ENCODE data around the gene CLTC.
"Not testable (repeated sequence)": the region's sequence is repeated elsewhere in the genome, so short reads cannot be mapped to it uniquely, and the experiment has no call there.

The CLTC gene

GRCh38 chr17:59633658-59634359, 14.1 kb downstream of the CLTC start:
- no peak for DNase-seq

GRCh38 chr17:59634632-59635541, 15.2 kb downstream of the CLTC start:
- DNase-seq, result no peak

- DNase-seq, result no peak
These were observed 18.1 kb downstream of the CLTC start for GRCh38 chr17:59637611-59638310.

DNA sequence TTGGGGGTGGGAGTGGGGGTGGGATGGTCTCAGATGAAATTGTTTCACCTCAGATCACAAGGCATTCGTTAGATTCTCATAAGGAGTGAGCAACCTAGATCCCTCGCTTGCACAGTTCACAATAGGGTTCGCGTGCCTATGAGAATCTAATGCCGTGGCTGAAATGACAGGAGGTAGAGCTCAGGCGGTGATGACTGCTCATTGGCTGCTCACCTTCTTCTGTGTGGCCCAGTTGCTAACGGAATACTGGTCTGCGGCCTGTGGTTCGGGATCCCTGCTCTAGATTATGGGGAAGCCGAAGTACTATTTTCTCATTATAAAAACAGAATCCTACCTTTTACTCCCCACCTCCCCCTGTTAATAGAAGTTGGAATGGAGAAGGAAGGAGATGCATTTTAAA, 18.9 kb downstream of the CLTC start:
- no peak for DNase-seq

DNA sequence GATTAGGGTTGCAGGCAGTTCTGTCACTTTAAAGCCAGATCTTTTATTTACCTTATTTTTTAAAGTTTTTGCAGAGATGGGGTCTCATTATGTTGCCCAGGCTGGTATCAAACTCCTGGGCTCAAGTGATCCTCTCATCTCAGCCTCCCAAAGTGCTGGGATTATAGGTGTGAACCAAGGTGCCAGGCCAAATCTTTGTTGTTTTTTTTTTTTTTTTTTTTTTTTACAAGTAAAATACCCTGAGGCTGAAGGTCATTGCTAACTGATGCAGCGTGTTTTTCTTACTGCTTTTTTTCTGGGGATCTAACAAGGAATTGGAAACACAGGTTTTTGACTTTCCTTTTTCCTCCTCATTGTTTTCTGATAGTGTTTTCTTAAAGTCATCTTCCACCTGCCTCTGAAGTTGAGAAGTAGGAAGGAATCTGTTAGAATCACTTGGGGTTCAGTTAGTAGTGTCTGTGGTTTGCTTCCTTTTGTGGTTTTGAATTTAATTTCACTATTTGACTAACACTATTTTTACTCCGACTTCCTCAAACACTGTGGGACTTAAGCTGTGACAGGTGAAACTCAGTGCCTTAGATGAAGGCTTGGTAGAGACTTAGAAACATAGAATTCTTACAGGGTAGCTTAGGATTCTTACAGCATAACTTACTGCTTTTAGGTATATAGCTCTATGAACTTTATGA, 22.2 kb downstream of the CLTC start:
- no peak for DNase-seq

- DNase-seq, result no peak
These were observed 22.9 kb downstream of the CLTC start for GRCh38 chr17:59642565-59642964.

DNA sequence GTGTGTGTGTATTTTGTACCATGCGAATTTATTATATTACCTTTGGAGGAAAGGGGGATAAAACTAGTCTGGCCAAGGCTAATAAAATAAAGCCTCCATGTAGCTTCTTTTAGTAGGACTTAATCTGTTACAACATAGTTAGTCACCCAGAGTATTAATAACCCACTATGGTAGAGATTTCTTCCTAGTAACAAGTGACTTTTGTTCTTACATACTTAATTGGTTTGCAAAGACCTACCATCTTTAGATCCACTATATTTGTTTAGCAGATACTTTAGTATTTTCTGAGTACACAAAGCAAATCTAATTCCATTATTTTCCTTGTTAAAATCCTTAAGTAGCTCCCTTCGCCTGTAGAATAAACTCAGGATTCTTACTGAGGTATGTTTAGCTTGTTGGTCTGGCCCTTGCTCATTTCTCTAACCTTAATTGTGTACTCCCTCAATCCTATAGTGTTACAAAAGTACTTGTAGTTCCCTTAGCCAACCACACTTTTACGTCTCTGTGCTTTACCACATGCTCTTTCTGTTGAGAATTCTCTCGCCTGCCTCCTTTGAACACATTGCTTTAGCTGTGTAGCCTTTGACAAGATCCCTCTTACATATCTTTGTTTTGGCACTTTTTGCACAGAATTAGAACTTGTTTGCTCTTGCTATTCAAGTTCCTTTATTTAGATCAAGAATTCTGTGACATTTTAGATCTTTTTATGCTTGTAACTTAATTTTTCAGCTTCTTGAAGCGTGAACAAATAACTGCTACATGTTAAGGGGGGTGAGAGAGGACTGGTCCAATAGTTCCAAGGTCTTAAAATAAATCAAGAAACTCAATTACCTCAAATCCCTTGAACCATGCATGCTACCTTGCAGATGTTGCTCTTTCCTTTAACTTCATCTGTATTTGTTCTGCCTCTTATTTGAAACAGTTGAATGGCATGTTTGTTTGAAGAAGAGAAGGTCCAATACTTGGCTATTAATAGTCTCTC, 23.8 kb downstream of the CLTC start:
- DNase-seq, result no peak

- no peak for DNase-seq
These were observed 27.6 kb downstream of the CLTC start for GRCh38 chr17:59647288-59647687.

- DNase-seq, result no peak
These were observed 30.2 kb downstream of the CLTC start for GRCh38 chr17:59649886-59650285.

- no peak for DNase-seq
These were observed 30.9 kb downstream of the CLTC start for GRCh38 chr17:59650642-59651041.

GRCh38 chr17:59651346-59651745, 31.7 kb downstream of the CLTC start:
- no peak for DNase-seq

DNA sequence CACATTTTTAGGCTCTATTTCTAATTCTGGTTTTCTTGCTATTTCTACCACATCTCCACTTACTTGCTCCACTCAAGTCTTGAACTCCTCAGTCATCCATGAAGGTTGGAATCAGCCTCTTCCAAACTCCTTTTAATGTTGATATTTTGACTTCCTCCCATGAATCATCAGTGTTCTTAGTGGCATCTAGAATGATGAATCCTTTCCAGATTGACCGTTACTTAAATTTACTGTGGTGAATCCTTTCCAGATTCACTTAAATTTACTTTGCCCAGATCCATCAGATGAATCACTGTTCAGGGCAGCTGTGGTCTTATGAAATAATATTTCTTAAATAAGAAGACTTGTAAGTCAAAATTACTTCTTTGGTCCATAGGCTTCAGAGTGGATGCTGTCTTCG, 32.4 kb downstream of the CLTC start:
- no peak for DNase-seq

- not testable (repeated sequence) for DNase-seq
These were observed 36.9 kb downstream of the CLTC start for GRCh38 chr17:59656624-59657023.

DNA sequence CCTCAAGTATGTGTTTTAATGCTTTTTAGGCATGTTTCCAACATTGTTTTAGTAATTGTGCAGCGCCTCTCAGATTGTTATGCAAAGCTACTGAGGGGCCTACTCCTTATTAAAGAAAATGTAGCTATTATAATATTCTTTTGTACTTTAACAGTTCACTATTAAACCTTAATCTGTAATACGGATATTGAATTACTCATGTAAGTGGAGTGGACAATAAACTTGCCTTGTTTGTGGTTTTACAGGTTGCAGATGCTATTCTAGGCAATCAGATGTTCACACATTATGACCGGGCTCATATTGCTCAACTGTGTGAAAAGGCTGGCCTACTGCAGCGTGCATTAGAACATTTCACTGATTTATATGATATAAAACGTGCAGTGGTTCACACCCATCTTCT, 46.5 kb downstream of the CLTC start:
- no peak for DNase-seq

DNA sequence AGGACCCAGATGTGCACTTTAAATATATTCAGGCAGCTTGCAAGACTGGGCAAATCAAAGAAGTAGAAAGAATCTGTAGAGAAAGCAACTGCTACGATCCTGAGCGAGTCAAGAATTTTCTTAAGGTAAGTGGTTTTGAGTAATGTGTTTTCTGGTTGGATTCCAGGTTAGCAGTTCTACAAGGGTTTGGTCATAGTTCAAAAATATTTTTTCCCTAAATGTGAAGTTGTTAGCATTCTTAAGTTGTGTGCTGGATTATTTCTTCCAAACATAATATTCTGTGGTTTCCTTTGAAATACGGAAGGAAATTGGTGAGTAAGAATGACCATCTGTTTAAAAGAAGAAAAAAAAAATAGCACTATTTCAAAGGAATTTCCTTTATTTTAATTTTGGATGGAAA, 49.1 kb downstream of the CLTC start:
- DNase-seq, result no peak

GRCh38 chr17:59669411-59669810, 49.7 kb downstream of the CLTC start:
- no peak for DNase-seq

DNA sequence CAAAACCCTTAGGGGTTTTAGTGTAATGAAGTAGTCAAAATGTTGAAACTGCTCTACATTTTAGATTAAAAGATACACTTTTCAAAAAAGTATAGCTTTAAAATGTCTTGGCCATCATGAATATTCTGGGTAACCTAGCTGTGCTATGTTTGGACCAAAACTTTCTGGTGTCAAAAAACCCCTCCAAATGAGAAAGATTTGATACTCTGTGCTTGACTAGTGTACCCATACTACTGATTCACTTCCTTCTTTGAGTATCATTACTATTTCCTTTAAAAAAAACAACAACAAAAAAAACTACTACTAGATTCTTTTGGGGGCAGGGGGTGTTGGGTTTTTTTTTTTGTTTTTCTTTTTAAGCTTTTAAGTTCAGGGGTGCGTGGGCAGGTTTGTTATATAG, 50.2 kb downstream of the CLTC start:
- DNase-seq, result no peak

- DNase-seq, result no peak
These were observed 51.7 kb downstream of the CLTC start for GRCh38 chr17:59671386-59671785.

GRCh38 chr17:59675231-59675630, 55.5 kb downstream of the CLTC start:
- DNase-seq, result no peak

DNA sequence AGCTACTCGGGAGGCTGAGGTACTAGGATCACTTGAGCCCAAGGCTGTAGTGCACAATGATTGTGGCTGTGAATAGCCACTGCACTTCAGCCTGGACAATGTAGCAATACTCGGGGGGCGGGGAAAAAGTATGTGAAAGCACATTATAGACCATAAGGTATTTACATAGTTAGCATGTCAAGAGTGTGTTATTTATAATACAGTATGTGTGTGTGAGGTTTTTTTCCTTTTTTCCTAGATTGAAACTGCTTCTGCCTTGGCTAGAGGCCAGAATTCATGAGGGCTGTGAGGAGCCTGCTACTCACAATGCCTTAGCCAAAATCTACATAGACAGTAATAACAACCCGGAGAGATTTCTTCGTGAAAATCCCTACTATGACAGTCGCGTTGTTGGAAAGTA, 57.0 kb downstream of the CLTC start:
- peak in 2 of 56 donors; percentile 4 to 20 for DNase-seq

All from amygdala (tissue), 56 donors.